Measurements from ENCODE around the gene CMSS1.

Gene CMSS1

GRCh38 chr3:100076731-100077529 lies 259.3 kb downstream of the CMSS1 start (continued):
- no peak for TF ChIP-seq TSHZ1 (tag by site-specific recombination; IDR thresholded peaks at IDR 0.05; ENCODE audit: borderline replicate concordance)

- peaks cover 10% of the 10 kb centered on the region for H3K4me1 ChIP-seq (ENCODE audit: control insufficient read depth, insufficient read depth, low read length)
- H3K4me3 ChIP-seq (ENCODE audit: low read depth, low read length), result no peak overlapping the region
- ChIA-PET POLR2A (no interaction called here), CTCF (interaction anchor here (1.8 kb wide), 1 partner anchor 10 kb away, joined by 7 read pairs; no protein-coding TSS in a partner anchor)
- H3K27ac ChIP-seq (ENCODE audit: extremely low read depth, low read depth, low read length), result no peak overlapping the region
- no peaks in the 10 kb centered on the region for H3K36me3 ChIP-seq (ENCODE audit: control insufficient read depth in 2 of 2, insufficient read depth in 1 of 2, low read length in 2 of 2)
- TF ChIP-seq ZNF747 (tag by site-specific recombination; IDR thresholded peaks at IDR 0.05) (no peak), ZNF571 (tag by site-specific recombination; IDR thresholded peaks at IDR 0.05) (no peak), ZNF677 (tag by site-specific recombination; IDR thresholded peaks at IDR 0.05) (no peak), BCL11A (tag by site-specific recombination; IDR thresholded peaks at IDR 0.05; ENCODE audit: low read depth) (no peak), ZNF777 (tag by site-specific recombination; IDR thresholded peaks at IDR 0.05; ENCODE audit: borderline replicate concordance) (no peak), ZBTB48 (tag by site-specific recombination; IDR thresholded peaks at IDR 0.05) (no peak), SCRT2 (tag by site-specific recombination; IDR thresholded peaks at IDR 0.05) (no peak), ZNF48 (tag by site-specific recombination; IDR thresholded peaks at IDR 0.05) (no peak), AEBP2 (tag by site-specific recombination; IDR thresholded peaks at IDR 0.05; ENCODE audit: borderline replicate concordance) (no peak), REST (tag by site-specific recombination; IDR thresholded peaks at IDR 0.05) (no peak), ZNF623 (tag by site-specific recombination; IDR thresholded peaks at IDR 0.05) (no peak), INSM2 (tag by site-specific recombination; IDR thresholded peaks at IDR 0.05) (no peak)
- H3K9me3 ChIP-seq (ENCODE audit: control insufficient read depth, insufficient read depth, low read depth, low read length), result no peaks in the 10 kb centered on the region
Measured at GRCh38 chr3:100079328-100079727, 261.7 kb downstream of the CMSS1 start.
